Measurements from ENCODE around the gene NDUFB6. TPM values are rescaled to one million over a fixed set of nuclear protein-coding genes. Genes with fewer than 3 reads are reported as not detected.
A peak's percentile ranks its signal among the peaks of the same experiment; 100 is the strongest.
"Not testable (repeated sequence)": the region's sequence is repeated elsewhere in the genome, so short reads cannot be mapped to it uniquely, and the experiment has no call there.

NDUFB6 gene
- 192 TPM for total RNA-seq
- long read RNA-seq, transcript NDUFB6-203 (4 exons, 1,366 nt), result major isoform, 139 of 145 reads
- long read RNA-seq, partial matches to known transcripts, result 0 of 145 reads
- long read RNA-seq, other reads (novel, unspliced or antisense), result 1 of 145 reads

DNA sequence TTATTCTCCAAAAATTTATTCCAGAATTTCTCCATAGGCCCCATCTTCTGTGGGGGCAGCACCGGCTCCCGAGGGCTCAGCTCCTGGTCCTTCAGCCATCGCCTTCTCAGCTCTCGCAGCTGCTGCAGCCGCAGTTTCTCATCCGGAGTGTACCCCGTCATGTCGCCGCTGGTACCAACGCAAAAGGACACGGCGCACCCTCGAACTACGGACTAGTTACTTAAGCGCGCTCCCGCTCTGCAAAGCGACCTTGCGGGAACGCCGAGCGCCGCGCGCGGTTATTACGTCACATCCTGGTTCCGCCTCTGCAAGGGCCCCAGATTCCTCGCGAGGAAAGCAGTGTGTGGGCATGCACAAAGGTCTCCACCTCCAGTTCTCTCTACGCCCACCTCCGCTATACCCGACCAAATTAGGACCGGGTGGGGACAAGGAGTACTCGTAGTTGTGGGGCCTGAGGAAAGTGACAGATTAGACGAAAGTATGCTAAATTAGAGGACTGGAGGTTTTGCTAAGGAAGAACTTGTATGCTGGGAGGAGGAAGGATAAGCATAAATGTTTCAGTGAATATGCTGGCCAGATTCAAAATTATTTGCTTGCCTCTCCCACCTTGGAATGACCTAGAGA, at the start of gene NDUFB6:
TSS of gene NDUFB6 (minus strand) at position 260 of the 624 bp plus-strand sequence. CDS start at position 161, 99 bp downstream.
- ATAC-seq (peak; percentile 97), DNase-seq (ENCODE audit: missing footprints) (peak; percentile 98)
- intact Hi-C loops (cut with DNase I), result loop anchor here (1.0 to 2.0 kb wide), 3 partner anchors 22 to 189 kb away; partner anchors contain the start of genes ACO1 and RIGI

GRCh38 chr9:32618261-32618660, 45.3 kb upstream of the NDUFB6 start:
- DNase-seq (ENCODE audit: missing footprints) (no peak), ATAC-seq (no peak)
- intact Hi-C loops (cut with DNase I), result no loop called here

DNA sequence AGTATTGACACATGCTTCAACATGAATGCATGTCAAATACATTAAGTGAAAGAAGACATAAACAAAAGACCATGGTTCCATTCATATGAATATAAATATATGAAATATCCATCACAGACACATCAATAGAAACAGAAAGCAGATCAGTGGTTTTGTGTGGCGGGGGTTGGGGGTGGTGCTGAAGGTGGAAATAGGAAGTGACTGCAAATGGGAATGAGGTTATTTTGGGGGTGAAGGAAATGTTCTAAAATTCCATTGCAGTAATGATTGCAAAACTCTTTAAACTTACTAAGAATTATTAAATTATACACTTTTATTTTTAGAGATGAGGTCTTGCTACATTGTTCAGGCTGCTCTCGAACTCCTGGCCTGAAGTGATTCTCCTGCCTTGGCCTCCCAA, 33.9 kb upstream of the NDUFB6 start:
- DNase-seq (ENCODE audit: missing footprints) (no peak), ATAC-seq (no peak)
- intact Hi-C loops (cut with DNase I), result no loop called here

GRCh38 chr9:32603914-32604852, 31.2 kb upstream of the NDUFB6 start:
- intact Hi-C loops (cut with DNase I), result no loop called here
- ATAC-seq, result no peak
- no peak for DNase-seq (ENCODE audit: missing footprints)

DNA sequence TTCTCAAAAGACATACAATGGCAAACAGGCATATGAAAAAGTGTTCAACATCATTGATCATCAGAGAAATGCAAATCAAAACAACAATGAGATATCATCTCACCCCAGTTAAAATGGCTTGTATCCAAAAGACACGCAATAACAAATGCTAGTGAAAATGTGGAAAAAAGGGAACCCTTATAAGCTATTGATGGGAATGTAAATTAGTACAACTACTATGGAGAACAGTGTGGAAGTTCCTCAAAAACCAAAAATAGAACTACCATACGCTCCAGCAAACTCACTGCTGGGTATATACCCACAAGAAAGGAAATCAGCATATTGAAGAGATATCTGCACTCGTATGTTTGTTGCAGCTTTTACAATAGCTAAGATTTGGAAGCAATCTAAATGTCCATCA, 26.1 kb upstream of the NDUFB6 start:
- ATAC-seq; intact Hi-C loops (cut with DNase I); DNase-seq (ENCODE audit: missing footprints): not testable (repeated sequence)

DNA sequence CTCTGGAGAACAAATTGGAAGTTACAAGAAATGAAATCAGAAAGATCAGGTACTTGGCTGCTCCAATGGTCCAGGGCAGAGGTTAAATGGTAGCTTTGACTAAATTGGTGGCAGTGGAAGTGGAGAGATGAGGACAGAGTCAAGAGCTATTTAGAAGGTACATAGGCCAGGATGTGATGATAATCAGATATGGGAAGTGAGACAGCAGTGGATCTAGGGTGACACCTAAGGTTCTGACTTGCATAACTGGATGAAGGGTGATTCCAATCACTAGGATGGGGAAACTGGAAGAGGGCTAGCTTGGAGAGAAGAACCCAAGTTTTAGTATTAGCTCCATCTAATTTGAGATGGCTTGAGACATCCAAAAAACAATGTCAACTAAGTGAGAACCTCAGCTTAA, 24.0 kb upstream of the NDUFB6 start:
- intact Hi-C loops (cut with DNase I), result no loop called here
- ATAC-seq (no peak), DNase-seq (ENCODE audit: missing footprints) (no peak)

- ATAC-seq (no peak), DNase-seq (ENCODE audit: missing footprints) (no peak)
- intact Hi-C loops (cut with DNase I), result no loop called here
Measured at GRCh38 chr9:32596096-32596865, 23.3 kb upstream of the NDUFB6 start.

DNA sequence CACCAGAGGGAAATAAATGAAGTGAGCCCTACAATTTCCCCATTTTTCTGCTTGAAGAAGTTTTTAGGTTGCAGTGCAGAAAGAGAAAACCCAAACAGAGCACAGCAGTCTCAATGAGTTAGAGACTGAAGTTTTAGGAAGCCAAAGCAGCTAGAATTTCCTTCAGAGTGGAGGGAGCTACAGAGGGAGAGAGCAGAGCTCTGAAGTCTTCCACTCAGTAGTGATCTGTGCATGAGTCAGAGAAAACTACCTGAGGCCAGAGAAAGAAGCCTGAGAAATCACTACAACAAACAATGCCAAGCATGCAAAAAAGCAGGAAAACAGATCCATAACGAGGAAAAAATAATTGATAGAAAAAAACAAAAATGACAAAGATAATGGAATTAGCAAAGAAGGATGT, 17.9 kb upstream of the NDUFB6 start:
- no peak for DNase-seq (ENCODE audit: missing footprints)
- intact Hi-C loops (cut with DNase I), result no loop called here
- ATAC-seq, result no peak

- ATAC-seq (no peak), DNase-seq (ENCODE audit: missing footprints) (no peak)
- intact Hi-C loops (cut with DNase I), result no loop called here
Measured at GRCh38 chr9:32590476-32590875, 17.5 kb upstream of the NDUFB6 start.

DNA sequence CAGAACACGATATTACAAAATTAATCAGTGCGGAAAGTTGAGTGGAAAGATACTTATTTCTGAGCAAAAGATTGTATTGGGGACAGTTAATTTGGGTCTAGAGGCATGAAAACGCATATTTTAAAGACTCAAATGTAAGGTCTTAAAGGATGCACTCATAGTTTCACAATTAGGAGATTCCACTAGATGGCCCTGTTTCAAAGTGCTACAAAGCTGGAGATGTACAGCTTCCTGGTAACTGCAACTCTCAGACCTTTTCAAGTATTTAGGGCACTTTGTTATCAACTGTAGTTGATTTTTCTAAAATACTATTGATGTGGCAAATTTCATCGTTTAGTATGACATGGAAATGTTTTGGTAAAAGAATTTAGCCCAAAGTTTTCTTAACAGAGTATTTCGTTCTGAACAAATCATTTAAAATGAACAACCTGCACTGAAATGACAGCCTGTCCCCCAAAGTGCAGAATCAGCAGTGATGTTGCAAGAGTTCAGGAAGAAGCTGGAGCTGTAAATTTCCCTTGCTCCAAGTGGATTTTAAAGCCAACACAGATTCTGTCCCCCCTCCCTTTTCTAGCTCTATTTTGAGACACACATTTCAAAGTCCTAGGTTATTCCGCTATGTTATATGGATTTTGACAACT, 16.2 kb upstream of the NDUFB6 start:
- no peak for ATAC-seq

GRCh38 chr9:32587901-32588300, 14.9 kb upstream of the NDUFB6 start:
- intact Hi-C loops (cut with DNase I), result loop anchor here (2.0 kb wide), 1 partner anchor 379 kb away; no protein-coding TSS in a partner anchor
- DNase-seq (ENCODE audit: missing footprints) (no peak), ATAC-seq (no peak)

More for the DNA sequence above, 16.2 kb upstream of the NDUFB6 start:
- DNase-seq (ENCODE audit: missing footprints), result no peak
- intact Hi-C loops (cut with DNase I), result loop anchor here (2.0 kb wide), 1 partner anchor 378 kb away; no protein-coding TSS in a partner anchor

- ATAC-seq (no peak), DNase-seq (ENCODE audit: missing footprints) (no peak)
- intact Hi-C loops (cut with DNase I), result no loop called here
Measured at GRCh38 chr9:32584784-32585183, 11.8 kb upstream of the NDUFB6 start.

DNA sequence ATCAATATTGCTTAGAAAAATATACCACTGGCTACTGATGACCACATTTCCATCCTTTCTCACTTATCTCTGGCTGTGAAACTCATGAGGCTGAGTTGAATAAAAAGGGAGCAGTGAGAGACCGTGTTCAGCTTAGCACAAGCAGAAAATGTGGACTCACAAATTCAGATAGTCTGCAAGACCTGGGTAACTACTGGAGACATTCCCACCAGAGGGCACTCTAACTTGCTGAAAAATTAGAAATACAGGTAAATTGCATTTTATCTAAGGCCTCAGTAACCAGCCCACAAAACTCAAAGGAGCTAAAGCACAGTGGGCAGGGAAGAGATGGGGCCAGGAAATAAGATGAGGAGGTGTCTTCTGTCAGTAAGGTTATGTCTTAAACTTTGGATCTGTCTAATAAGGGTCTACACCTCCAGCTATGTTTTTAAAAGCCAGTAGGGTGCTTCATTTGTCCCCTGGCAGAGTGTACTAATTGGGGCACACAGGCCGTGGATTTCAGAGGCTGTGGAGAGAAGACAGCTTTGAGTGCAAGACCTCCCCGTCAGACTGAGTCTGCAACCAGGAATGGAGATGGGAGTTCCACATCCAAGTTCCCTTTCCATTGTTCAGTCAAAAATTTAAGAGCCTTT, 8.7 kb upstream of the NDUFB6 start:
- intact Hi-C loops (cut with DNase I), result no loop called here
- no peak for DNase-seq (ENCODE audit: missing footprints)
- no peak for ATAC-seq

- intact Hi-C loops (cut with DNase I), result no loop called here
- no peak for DNase-seq (ENCODE audit: missing footprints)
- ATAC-seq, result no peak
Measured at GRCh38 chr9:32580631-32581300, 7.8 kb upstream of the NDUFB6 start.

DNA sequence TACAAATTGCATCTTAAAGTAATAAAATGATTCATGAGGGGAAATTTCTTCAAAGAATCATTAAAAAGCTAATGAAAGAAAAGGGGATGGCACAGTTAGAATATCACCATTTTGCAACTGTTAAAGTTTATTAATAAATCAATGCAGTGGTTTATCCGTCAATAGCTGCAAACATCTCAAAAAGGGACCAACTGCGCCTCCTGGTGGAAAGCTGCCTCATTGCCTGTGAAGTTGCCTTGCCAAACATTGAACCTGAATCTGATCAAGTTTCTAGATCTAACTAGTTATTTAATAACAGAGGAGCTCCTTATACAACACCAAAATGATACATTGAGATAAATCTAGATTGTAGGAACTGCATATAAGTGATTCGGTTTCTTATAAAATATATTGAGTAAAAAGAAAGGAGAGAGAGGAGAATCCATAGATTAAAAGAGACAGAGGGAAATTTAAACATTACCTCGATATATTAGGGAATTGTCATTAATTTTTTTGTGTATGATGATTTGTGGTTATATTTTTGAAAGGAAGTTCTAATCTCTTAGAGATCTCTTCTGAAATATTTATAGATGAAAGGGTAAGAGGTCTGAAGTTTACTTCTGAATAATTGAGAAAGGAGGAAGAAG, 6.9 kb upstream of the NDUFB6 start:
- ATAC-seq (no peak), DNase-seq (ENCODE audit: missing footprints) (peak; percentile 69)
- intact Hi-C loops (cut with DNase I), result loop anchor here (1.0 to 2.0 kb wide), 2 partner anchors 201 to 389 kb away; no protein-coding TSS in a partner anchor

- DNase-seq (ENCODE audit: missing footprints), result no peak
- intact Hi-C loops (cut with DNase I), result loop anchor here (1.0 to 2.0 kb wide), 2 partner anchors 200 to 390 kb away; no protein-coding TSS in a partner anchor
- ATAC-seq, result no peak
Measured at GRCh38 chr9:32578976-32579375, 6.0 kb upstream of the NDUFB6 start.

DNA sequence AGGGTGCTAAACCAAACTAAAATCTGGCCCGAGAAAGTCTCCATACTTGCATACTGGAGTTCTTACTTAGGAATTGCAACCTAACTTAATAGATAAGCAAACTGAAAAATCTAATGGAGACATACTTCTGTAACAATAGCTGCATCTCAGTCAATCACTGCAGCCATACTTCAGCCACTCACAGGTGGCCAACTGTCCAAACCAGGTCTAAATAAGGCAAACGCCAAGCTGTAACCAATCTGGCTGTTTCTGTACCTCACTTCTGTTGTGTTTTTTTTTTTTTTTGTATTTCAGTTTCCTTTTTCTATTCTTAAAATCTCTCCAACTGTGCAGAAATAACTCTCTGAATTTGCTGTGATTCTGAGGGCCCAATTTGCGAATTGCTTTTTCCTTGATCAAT, 4.4 kb upstream of the NDUFB6 start:
- ATAC-seq (no peak), DNase-seq (ENCODE audit: missing footprints) (no peak)
- intact Hi-C loops (cut with DNase I), result no loop called here
